Skeletal muscle satellite cell (primary cell): Measurements from ENCODE around the gene TNNI3K.

Experiments used
- H3K27me3 ChIP-seq: 2 replicates; pipeline ENCODE4 v1.7.0; 2013; ENCODE audit warnings: low read length; ENCODE audit not compliant: control insufficient read depth, insufficient read depth
- H3K36me3 ChIP-seq: 2 replicates; pipeline ENCODE4 v1.7.0; 2013; ENCODE audit warnings: mild to moderate bottlenecking, control low read depth, low read length; ENCODE audit not compliant: insufficient read depth
- H3K4me1 ChIP-seq: 2 replicates; pipeline ENCODE4 v1.7.0; 2013; ENCODE audit warnings: low read length; ENCODE audit not compliant: control insufficient read depth, insufficient read depth
- H3K4me2 ChIP-seq: 2 replicates; pipeline ENCODE4 v1.7.0; 2013; ENCODE audit warnings: mild to moderate bottlenecking, low read length
- H3K4me3 ChIP-seq: 2 replicates; pipeline ENCODE4 v1.7.0; 2013; ENCODE audit warnings: low read length
- H3K9ac ChIP-seq: 2 replicates; pipeline ENCODE4 v1.7.0; 2013; ENCODE audit warnings: mild to moderate bottlenecking, low read depth, low read length, moderate library complexity
- H3K9me3 ChIP-seq: replicated peaks from 2 replicates; pipeline ENCODE4 v1.7.0; 2013; ENCODE audit warnings: mild to moderate bottlenecking, control low read depth, low read length

TNNI3K gene

GRCh38 chr1:74478979-74479378 is 243.8 kb downstream of the TNNI3K start:
- Histone ChIP-seq H3K4me3 (no peak overlapping the region), H3K4me1 (no peaks in the 10 kb centered on the region), H3K9me3 (no peaks in the 10 kb centered on the region), H3K4me2 (no peak overlapping the region), H3K27me3 (no peaks in the 10 kb centered on the region), H3K9ac (no peak overlapping the region), H3K36me3 (no peaks in the 10 kb centered on the region)

- Histone ChIP-seq H3K4me3 (no peak overlapping the region), H3K4me1 (no peaks in the 10 kb centered on the region), H3K36me3 (no peaks in the 10 kb centered on the region), H3K9ac (no peak overlapping the region), H3K9me3 (no peaks in the 10 kb centered on the region), H3K4me2 (no peak overlapping the region), H3K27me3 (no peaks in the 10 kb centered on the region)
These were observed 244.9 kb downstream of the TNNI3K start for GRCh38 chr1:74480068-74480467.

GRCh38 chr1:74481607-74482006 is 246.4 kb downstream of the TNNI3K start:
- no peaks in the 10 kb centered on the region for H3K27me3 ChIP-seq
- H3K9ac ChIP-seq = no peak overlapping the region
- H3K9me3 ChIP-seq = no peaks in the 10 kb centered on the region
- no peaks in the 10 kb centered on the region for H3K36me3 ChIP-seq
- H3K4me1 ChIP-seq = no peaks in the 10 kb centered on the region
- no peak overlapping the region for H3K4me3 ChIP-seq
- no peak overlapping the region for H3K4me2 ChIP-seq

GRCh38 chr1:74485622-74486021 is 250.4 kb downstream of the TNNI3K start:
- Histone ChIP-seq H3K27me3 (no peaks in the 10 kb centered on the region), H3K36me3 (no peaks in the 10 kb centered on the region), H3K4me2 (no peak overlapping the region), H3K9me3 (no peaks in the 10 kb centered on the region), H3K4me1 (no peaks in the 10 kb centered on the region), H3K4me3 (no peak overlapping the region), H3K9ac (no peak overlapping the region)

- H3K4me1 ChIP-seq = no peaks in the 10 kb centered on the region
- H3K4me2 ChIP-seq = no peak overlapping the region
- no peaks in the 10 kb centered on the region for H3K9me3 ChIP-seq
- no peaks in the 10 kb centered on the region for H3K36me3 ChIP-seq
- H3K9ac ChIP-seq = no peak overlapping the region
- H3K27me3 ChIP-seq = no peaks in the 10 kb centered on the region
- no peak overlapping the region for H3K4me3 ChIP-seq
These were observed 250.8 kb downstream of the TNNI3K start for GRCh38 chr1:74486036-74486435.

- no peak overlapping the region for H3K4me3 ChIP-seq
- no peaks in the 10 kb centered on the region for H3K36me3 ChIP-seq
- H3K9me3 ChIP-seq = no peaks in the 10 kb centered on the region
- H3K27me3 ChIP-seq = no peaks in the 10 kb centered on the region
- H3K4me2 ChIP-seq = no peak overlapping the region
- H3K4me1 ChIP-seq = no peaks in the 10 kb centered on the region
- no peak overlapping the region for H3K9ac ChIP-seq
These were observed 261.5 kb downstream of the TNNI3K start for GRCh38 chr1:74496669-74497068.

- H3K27me3 ChIP-seq = no peaks in the 10 kb centered on the region
These were observed 263.7 kb downstream of the TNNI3K start for GRCh38 chr1:74498901-74499300.

GRCh38 chr1:74502432-74502831 is 267.2 kb downstream of the TNNI3K start:
- Histone ChIP-seq H3K4me2 (no peak overlapping the region), H3K9me3 (no peaks in the 10 kb centered on the region), H3K27me3 (no peaks in the 10 kb centered on the region), H3K4me1 (no peaks in the 10 kb centered on the region), H3K4me3 (no peak overlapping the region), H3K36me3 (no peaks in the 10 kb centered on the region), H3K9ac (no peak overlapping the region)

More at GRCh38 chr1:74498901-74499300, 263.7 kb downstream of the TNNI3K start:
- no peaks in the 10 kb centered on the region for H3K9me3 ChIP-seq
- H3K9ac ChIP-seq = no peak overlapping the region
- no peaks in the 10 kb centered on the region for H3K4me1 ChIP-seq
- no peak overlapping the region for H3K4me2 ChIP-seq
- no peak overlapping the region for H3K4me3 ChIP-seq
- no peaks in the 10 kb centered on the region for H3K36me3 ChIP-seq

GRCh38 chr1:74502858-74503257 is 267.7 kb downstream of the TNNI3K start:
- Histone ChIP-seq H3K36me3 (no peaks in the 10 kb centered on the region), H3K9me3 (no peaks in the 10 kb centered on the region), H3K27me3 (no peaks in the 10 kb centered on the region), H3K9ac (no peak overlapping the region), H3K4me2 (no peak overlapping the region), H3K4me1 (no peaks in the 10 kb centered on the region), H3K4me3 (no peak overlapping the region)

GRCh38 chr1:74504125-74504932 is 269.1 kb downstream of the TNNI3K start:
- H3K9ac ChIP-seq = no peak overlapping the region
- H3K4me2 ChIP-seq = no peak overlapping the region

GRCh38 chr1:74504933-74505512 is 269.8 kb downstream of the TNNI3K start:
- no peaks in the 10 kb centered on the region for H3K9me3 ChIP-seq
- no peaks in the 10 kb centered on the region for H3K36me3 ChIP-seq
- no peak overlapping the region for H3K4me2 ChIP-seq
- no peak overlapping the region for H3K4me3 ChIP-seq
- H3K4me1 ChIP-seq = no peaks in the 10 kb centered on the region
- H3K9ac ChIP-seq = no peak overlapping the region
- no peaks in the 10 kb centered on the region for H3K27me3 ChIP-seq

More at GRCh38 chr1:74504125-74504932, 269.1 kb downstream of the TNNI3K start:
- H3K4me3 ChIP-seq = no peak overlapping the region
- H3K27me3 ChIP-seq = no peaks in the 10 kb centered on the region
- H3K4me1 ChIP-seq = no peaks in the 10 kb centered on the region
- H3K9me3 ChIP-seq = no peaks in the 10 kb centered on the region
- no peaks in the 10 kb centered on the region for H3K36me3 ChIP-seq
